Stimulated activated CD8-positive, alpha-beta memory T cell treated with anti-CD3 and anti-CD28 coated beads, Interleukin-4, amount 100 ng/mL, for 1 hour (primary cell): ENCODE results near the gene NUDT22.

Source experiments
- DNase-seq, 2 donors: peaks; one replicate each; pipeline ENCODE4 v3.0.0-alpha.2; 2020; ENCODE audit warnings: low read depth in 2 of 2, low spot score in 1 of 2

NUDT22 gene

GRCh38 chr11:64226507-64227051 is 505 bp downstream of the NUDT22 start:
- DNase-seq = no peak

GRCh38 chr11:64227405-64227956 is 1.4 kb downstream of the NUDT22 start:
- no peak for DNase-seq

- no peak for DNase-seq
Measured at GRCh38 chr11:64229090-64229743, 3.1 kb downstream of the NUDT22 start.

- no peak for DNase-seq
Measured at GRCh38 chr11:64229744-64230170, 3.7 kb downstream of the NUDT22 start.

GRCh38 chr11:64230171-64230984 is 4.3 kb downstream of the NUDT22 start, which contains the start of gene DNAJC4:
DNAJC4 (plus strand) TSS chr11:64230548; CDS start chr11:64230855, 307 bp downstream.
- DNase-seq = peak; percentile 73 to 79

GRCh38 chr11:64230985-64231365 is 4.9 kb downstream of the NUDT22 start:
- no peak for DNase-seq

GRCh38 chr11:64231546-64231945 is 5.5 kb downstream of the NUDT22 start:
- no peak for DNase-seq

- DNase-seq = no peak
Measured at GRCh38 chr11:64232182-64232966, 6.3 kb downstream of the NUDT22 start.

- no peak for DNase-seq
Measured at GRCh38 chr11:64232967-64233315, 6.9 kb downstream of the NUDT22 start.

GRCh38 chr11:64233913-64234586 is 8.0 kb downstream of the NUDT22 start, which contains the start of gene VEGFB:
VEGFB (plus strand) TSS chr11:64234584; CDS start chr11:64234834, 250 bp downstream.
- DNase-seq = peak in 1 of 2 donors; percentile 58

- DNase-seq = no peak
Measured at GRCh38 chr11:64234647-64235379, 8.7 kb downstream of the NUDT22 start.

- DNase-seq = no peak
Measured at GRCh38 chr11:64235437-64236161, 9.5 kb downstream of the NUDT22 start.

GRCh38 chr11:64237484-64237951 is 11.4 kb downstream of the NUDT22 start:
- no peak for DNase-seq

GRCh38 chr11:64238076-64238475 is 12.0 kb downstream of the NUDT22 start:
- DNase-seq = no peak

GRCh38 chr11:64238999-64239398 is 12.9 kb downstream of the NUDT22 start:
- no peak for DNase-seq

- no peak for DNase-seq
Measured at GRCh38 chr11:64239662-64240434, 13.8 kb downstream of the NUDT22 start.

- peak; percentile 95 to 97 for DNase-seq
Measured at GRCh38 chr11:64240435-64241240, 14.6 kb downstream of the NUDT22 start, which contains the start of gene FKBP2. FKBP2 (plus strand) TSS chr11:64241095; CDS start chr11:64242388, 1,293 bp downstream.

- DNase-seq = peak; percentile 97 to 99
Measured at GRCh38 chr11:64241241-64241490, 15.1 kb downstream of the NUDT22 start.
